Endothelial cell of umbilical vein (primary cell): ENCODE results near the gene SIPA1L3. TPM values are rescaled to one million over a fixed set of nuclear protein-coding genes. Genes with fewer than 3 reads are reported as not detected.

ENCODE experiments used
- BruUV-seq: library from RNA; stranded (reverse); fragments of 400-500 nt; replicated peaks from 2 replicates; lab custom pipeline; 2021; lab: Mats Ljungman, UMichigan
- CTCF ChIA-PET: fragments of 300-600, 350-600 bp; sonication (Branson Sonifier 250); formaldehyde crosslinking; loops from one replicate; lab custom pipeline; 2021; ENCODE audit warnings: antibody characterized with exemption, inconsistent platforms; lab: Charles Lee
- POLR2A ChIA-PET: fragments of 300-600, 350-600 bp; sonication (Branson Sonifier 250); formaldehyde crosslinking; loops from one replicate; lab custom pipeline; 2021; ENCODE audit warnings: antibody characterized with exemption, inconsistent platforms; lab: Charles Lee
- DNase-seq: peaks from one replicate; pipeline ENCODE4 v3.0.0-alpha.2; 2011; ENCODE audit warnings: low read depth, low spot score
- FAIRE-seq: peaks from 2 replicates; lab custom pipeline; 2011; peaks lifted over from hg19 to GRCh38; lab: Jason Lieb, UNC
- H2AFZ ChIP-seq: 2 replicates; pipeline ENCODE4 v1.6.0; 2012; ENCODE audit warnings: low read depth, low read length, control low read depth, inconsistent platforms
- H3K27ac ChIP-seq: 2 replicates; pipeline ENCODE4 v1.5.1; 2011; ENCODE audit warnings: low read depth, mild to moderate bottlenecking, control low read depth, low read length, moderate library complexity; ENCODE audit not compliant: insufficient read depth
- H3K27me3 ChIP-seq, 2 experiments: 2 replicates each; pipeline versions ENCODE4 v1.6.0 to v1.6.1; 2011; ENCODE audit warnings: low read length in 2 of 2, mixed read lengths in 1 of 2; ENCODE audit not compliant: control insufficient read depth in 2 of 2, insufficient read depth in 2 of 2
- H3K36me3 ChIP-seq, 2 experiments: 2 replicates in 1 of 2; 3 replicates in 1 of 2; pipeline ENCODE4 v1.5.1; 2011; ENCODE audit warnings: low read length in 2 of 2, mild to moderate bottlenecking in 1 of 2, moderate library complexity in 1 of 2; ENCODE audit not compliant: control insufficient read depth in 2 of 2, insufficient read depth in 2 of 2; ENCODE audit errors: extremely low read depth in 1 of 2
- H3K4me1 ChIP-seq: 3 replicates; pipeline ENCODE4 v1.5.1; 2011; ENCODE audit warnings: mild to moderate bottlenecking, low read length; ENCODE audit not compliant: control insufficient read depth, insufficient read depth; ENCODE audit errors: extremely low read depth
- H3K4me2 ChIP-seq: 2 replicates; pipeline ENCODE4 v1.6.1; 2011; ENCODE audit warnings: low read length, control low read depth, mixed read lengths; ENCODE audit not compliant: insufficient read depth
- H3K4me3 ChIP-seq, 3 experiments: fragments of 200-600 bp in 1 of 3; sonication (generic), shearing (Covaris generic) in 1 of 3; replicated peaks in 1 of 3; 2 replicates each; pipeline ENCODE4 v1.5.1; 2011 to 2016; ENCODE audit warnings: control low read depth in 3 of 3, low read length in 3 of 3, mild to moderate bottlenecking in 2 of 3, inconsistent platforms in 1 of 3, low read depth in 1 of 3, moderate library complexity in 1 of 3; ENCODE audit not compliant: insufficient read depth in 1 of 3
- H3K79me2 ChIP-seq: 2 replicates; pipeline ENCODE4 v1.6.0; 2012; ENCODE audit warnings: low read length, inconsistent platforms; ENCODE audit not compliant: control insufficient read depth, insufficient read depth
- H3K9ac ChIP-seq: replicated peaks from 2 replicates; pipeline ENCODE3; 2011; ENCODE audit warnings: low read length, control low read depth; ENCODE audit not compliant: insufficient read depth; ENCODE audit errors: extremely low read depth
- H3K9me1 ChIP-seq: replicated peaks from 3 replicates; pipeline ENCODE4 v1.6.0; 2011; ENCODE audit warnings: mild to moderate bottlenecking, low read length; ENCODE audit not compliant: control insufficient read depth, insufficient read depth; ENCODE audit errors: extremely low read depth
- H3K9me3 ChIP-seq: replicated peaks from 2 replicates; pipeline ENCODE4 v1.5.1; 2012; ENCODE audit warnings: low read length, inconsistent platforms; ENCODE audit not compliant: control insufficient read depth, insufficient read depth
- H4K20me1 ChIP-seq: replicated peaks from 2 replicates; pipeline ENCODE3; 2011; ENCODE audit warnings: mild to moderate bottlenecking, low read length; ENCODE audit not compliant: control insufficient read depth, insufficient read depth; ENCODE audit errors: extremely low read depth
- EZH2 ChIP-seq: IDR thresholded peaks from 2 replicates; pipeline ENCODE4 v1.6.1; 2012; ENCODE audit warnings: borderline replicate concordance, low read depth, mild to moderate bottlenecking, moderate library complexity, low read length, inconsistent platforms; ENCODE audit not compliant: severe bottlenecking
- FOS ChIP-seq: IDR thresholded peaks from 2 replicates; pipeline ENCODE4 v1.6.1; 2011; ENCODE audit warnings: mild to moderate bottlenecking, low read length, moderate library complexity, borderline replicate concordance; ENCODE audit not compliant: insufficient read depth
- GATA2 ChIP-seq: IDR thresholded peaks from 2 replicates; pipeline ENCODE4 v1.7.0; 2011; ENCODE audit warnings: low read depth, mild to moderate bottlenecking, moderate library complexity, mixed read lengths, low read length; ENCODE audit not compliant: insufficient read length, insufficient read depth
- JUN ChIP-seq: IDR thresholded peaks from 2 replicates; pipeline ENCODE4 v1.6.1; 2011; ENCODE audit warnings: borderline replicate concordance, low read depth; ENCODE audit not compliant: insufficient read length, insufficient read depth
- MAX ChIP-seq: IDR thresholded peaks from 2 replicates; pipeline ENCODE4 v1.6.1; 2011; ENCODE audit not compliant: insufficient read depth, insufficient read length
- MYC ChIP-seq: IDR thresholded peaks from one replicate; pipeline ENCODE4 v1.6.1; 2011; ENCODE audit warnings: mild to moderate bottlenecking, low read depth, low read length
- POLR2A ChIP-seq: IDR thresholded peaks from 2 replicates; pipeline ENCODE4 v1.6.1; 2012; ENCODE audit warnings: low read depth, mild to moderate bottlenecking, control low read depth, low read length
- dilution Hi-C: fragments of 300-500 bp; cut with MboI; formaldehyde crosslinking; loops from one replicate; pipeline ENCODE4 v1.15.0; 2019; ENCODE audit warnings: low sequenced_read_pairs; ENCODE audit not compliant: extremely low pct_ligation_motif_present
- intact Hi-C: fragments of 100-400 bp; cut with micrococcal nuclease; formaldehyde crosslinking; loops from one replicate; pipeline ENCODE4 v1.10.0; 2022
- polyA plus RNA-seq, 4 experiments: library from polyadenylated mRNA; depleted of rRNA in 3 of 4; stranded (reverse) in 3 of 4; unstranded in 1 of 4; fragments of >200 nt; gene quantifications; 2 replicates each; pipeline versions ENCODE4 v1.2.1 to v1.2.3, GENCODE V29; 2011 to 2012; ENCODE audit warnings: missing spikeins in 1 of 4
- total RNA-seq: library from RNA; stranded (reverse); gene quantifications from 2 replicates; pipeline ENCODE4 v1.2.3, GENCODE V29; 2021

Gene SIPA1L3
- total and polyA plus RNA-seq, 2 donors (not counting 3 experiments of a cell fraction or from before 2014, with no cell fraction given): 14.2 to 47.2 TPM

DNA sequence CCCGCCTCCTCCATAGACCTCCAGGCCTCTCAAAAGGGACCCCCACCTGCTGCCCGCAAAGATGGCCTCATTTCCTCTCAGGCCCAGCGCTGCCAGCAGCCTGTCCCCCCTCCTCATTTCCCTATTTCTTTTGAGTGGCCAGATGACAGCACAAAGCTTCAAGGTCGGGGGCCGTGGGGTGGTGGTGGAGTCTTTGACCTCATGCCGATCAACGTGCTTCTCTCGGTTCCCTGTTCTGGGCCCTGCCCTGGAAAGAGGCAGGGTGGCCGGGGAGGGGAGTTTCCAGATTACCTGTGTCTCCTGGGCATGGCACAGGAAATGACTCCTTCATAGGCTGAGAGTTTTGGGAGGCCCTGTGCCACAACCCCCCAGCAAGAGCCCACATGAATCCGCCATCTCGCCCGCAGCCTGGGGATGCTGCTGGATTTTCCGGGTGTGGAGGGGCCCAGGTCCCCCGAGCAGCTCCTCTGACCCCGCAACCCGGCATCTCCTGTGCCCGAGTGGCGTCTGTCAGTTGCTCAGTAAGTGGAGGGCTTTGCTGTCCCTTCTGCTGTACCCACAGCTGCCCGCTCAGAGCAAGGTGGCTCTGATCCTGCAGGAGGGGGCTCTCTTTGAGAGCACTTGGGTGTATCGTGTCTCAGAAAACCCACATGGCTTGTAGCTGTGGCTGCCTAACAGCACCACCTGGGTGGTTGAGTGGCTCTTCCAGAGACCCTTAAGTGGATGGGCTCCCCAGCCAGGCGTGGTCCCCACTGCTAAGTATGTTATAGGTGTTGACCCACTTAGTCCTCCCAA, 139.4 kb downstream of the SIPA1L3 start:
- POLR2A ChIA-PET: no interaction called here
- H2AFZ ChIP-seq: no peak overlapping the region
- no peak overlapping the region for H3K9ac ChIP-seq
- H3K79me2 ChIP-seq: peaks cover 17% of the 10 kb centered on the region
- BruUV-seq: no TSS peak
- no peaks in the 10 kb centered on the region for H3K9me1 ChIP-seq
- no peak for TF ChIP-seq JUN
- no peak for TF ChIP-seq MAX
- TF ChIP-seq POLR2A: no peak
- TF ChIP-seq MYC: no peak
- no peak for TF ChIP-seq GATA2
- TF ChIP-seq FOS: no peak
- TF ChIP-seq EZH2: no peak
- intact Hi-C loops: no loop called here
- H3K4me1 ChIP-seq: peaks cover 3% of the 10 kb centered on the region
- FAIRE-seq (no peak), DNase-seq (no peak)
- dilution Hi-C loops: no loop called here
- H3K27ac ChIP-seq: no peak overlapping the region
- CTCF ChIA-PET: interaction anchor here (0.6 to 8.0 kb wide), 4 partner anchors 12 to 142 kb away, joined by 3 to 145 read pairs (median 6); partner anchors contain the start of genes SIPA1L3 and WDR87
- no peaks in the 10 kb centered on the region for H4K20me1 ChIP-seq
- no peak overlapping the region for H3K4me2 ChIP-seq
- H3K4me3 ChIP-seq: no peak overlapping the region
- H3K36me3 ChIP-seq: no peaks in the 10 kb centered on the region
- no peaks in the 10 kb centered on the region for H3K9me3 ChIP-seq
- no peaks in the 10 kb centered on the region for H3K27me3 ChIP-seq
